Lower leg skin (tissue), 4 donors: Measurements from ENCODE around the gene NAA10. TPM values are rescaled to one million over a fixed set of nuclear protein-coding genes. Genes with fewer than 3 reads are reported as not detected.

Experiments
- DNase-seq, 2 donors: peaks; one replicate each; pipeline ENCODE4 v3.0.0-alpha.2; 2019; ENCODE audit warnings: low spot score in 2 of 2
- H3K4me3 ChIP-seq: fragments of 200-600 bp; sonication (generic); 2 replicates; pipeline ENCODE4 v1.5.1; 2017; ENCODE audit warnings: mild to moderate bottlenecking, low read depth; ENCODE audit not compliant: poor library complexity, severe bottlenecking
- CTCF ChIP-seq, 3 donors: fragments of 450-650 bp; IDR thresholded peaks; one replicate each; pipeline ENCODE4 v1.5.1; 2016; ENCODE audit warnings: antibody characterized with exemption in 3 of 3, mild to moderate bottlenecking in 3 of 3, moderate library complexity in 2 of 3
- POLR2A ChIP-seq, 2 donors: fragments of 450-650 bp; IDR thresholded peaks; one replicate each; pipeline ENCODE4 v1.6.1; 2016 to 2017; ENCODE audit warnings: antibody characterized with exemption in 2 of 2, mild to moderate bottlenecking in 1 of 2, moderate library complexity in 1 of 2
- WGBS, 2 donors: methylation state at CpG; one replicate each; pipeline ENCODE4 v1.1.5; 2018; 5-methylcytosine and 5-hydroxymethylcytosine counted together
- intact Hi-C: fragments of 100-400 bp; cut with DNase I; formaldehyde crosslinking; loops from one replicate; pipeline ENCODE4 v1.15.0; 2023; ENCODE audit warnings: low total_unique reads
- total RNA-seq, 4 donors: library from RNA; depleted of rRNA; stranded (reverse); fragments of >200 nt; gene quantifications; one replicate each; pipeline ENCODE4 v1.1.0, GENCODE V29; 2016

The NAA10 gene
- total RNA-seq, 4 donors from 2014 or later, result 32.6 to 70.9 (median 51.1) TPM

GRCh38 chrX:153883163-153883843, 51.5 kb downstream of the NAA10 start:
- 33 to 58% methylated on average over 9 to 12 of the region's 13 CpGs for WGBS, 2 donors
- intact Hi-C loops, result no loop called here
- no peak for DNase-seq
- no peak for TF ChIP-seq CTCF (IDR thresholded peaks at IDR 0.05)
- TF ChIP-seq POLR2A (IDR thresholded peaks at IDR 0.05), result no peak
- no peak overlapping the region for H3K4me3 ChIP-seq

- intact Hi-C loops, result no loop called here
- no peak overlapping the region for H3K4me3 ChIP-seq
- TF ChIP-seq POLR2A (IDR thresholded peaks at IDR 0.05) (no peak), CTCF (IDR thresholded peaks at IDR 0.05) (no peak)
- WGBS, 2 donors, result 57 to 73% methylated on average over 6 to 7 of the region's 7 CpGs
- no peak for DNase-seq
Measured at GRCh38 chrX:153882557-153882956, 52.3 kb downstream of the NAA10 start.

- DNase-seq, result no peak
- no peak overlapping the region for H3K4me3 ChIP-seq
- WGBS, 2 donors, result 18 to 37% methylated on average over 4 to 8 of the region's 8 CpGs
- no peak for TF ChIP-seq CTCF (IDR thresholded peaks at IDR 0.05)
- TF ChIP-seq POLR2A (IDR thresholded peaks at IDR 0.05), result no peak
- intact Hi-C loops, result no loop called here
Measured at GRCh38 chrX:153882086-153882498, 52.7 kb downstream of the NAA10 start.

GRCh38 chrX:153881281-153881680, 53.6 kb downstream of the NAA10 start:
- WGBS, 2 donors, result 58 to 68% methylated on average over 6 of the region's 7 CpGs
- intact Hi-C loops, result no loop called here
- no peak overlapping the region for H3K4me3 ChIP-seq
- no peak for DNase-seq
- TF ChIP-seq CTCF (IDR thresholded peaks at IDR 0.05) (no peak), POLR2A (IDR thresholded peaks at IDR 0.05) (no peak)

GRCh38 chrX:153880440-153880815, 54.4 kb downstream of the NAA10 start:
- WGBS, 2 donors, result 21 to 40% methylated on average over 1 to 6 of the region's 6 CpGs
- DNase-seq, result no peak
- no peak for TF ChIP-seq CTCF (IDR thresholded peaks at IDR 0.05)
- no peak for TF ChIP-seq POLR2A (IDR thresholded peaks at IDR 0.05)
- intact Hi-C loops, result no loop called here
- no peak overlapping the region for H3K4me3 ChIP-seq
